ENCODE results near the gene KLHL29.

- no peak for TF ChIP-seq MAX (IDR thresholded peaks at IDR 0.05; ENCODE audit: low read depth, low read length)
- TF ChIP-seq CTCF (IDR thresholded peaks at IDR 0.05; ENCODE audit: low read depth, low read length): no peak
- no peak for TF ChIP-seq POLR2A (IDR thresholded peaks at IDR 0.05; ENCODE audit: extremely low read depth, insufficient read length)
Observed at GRCh38 chr2:23537991-23538390, 153.0 kb downstream of the KLHL29 start.

Measured in NB4 (cell line).